NOMO-1 treated with DMSO at 0.1 percent for 48 hours (cell line): Measurements from ENCODE around the gene SAMD13.

ENCODE experiments used
- DNase-seq: peaks from one replicate; lab custom pipeline; 2025; ENCODE audit not compliant: unreplicated experiment; lab: John Stamatoyannopoulos, UW

Gene SAMD13

DNA sequence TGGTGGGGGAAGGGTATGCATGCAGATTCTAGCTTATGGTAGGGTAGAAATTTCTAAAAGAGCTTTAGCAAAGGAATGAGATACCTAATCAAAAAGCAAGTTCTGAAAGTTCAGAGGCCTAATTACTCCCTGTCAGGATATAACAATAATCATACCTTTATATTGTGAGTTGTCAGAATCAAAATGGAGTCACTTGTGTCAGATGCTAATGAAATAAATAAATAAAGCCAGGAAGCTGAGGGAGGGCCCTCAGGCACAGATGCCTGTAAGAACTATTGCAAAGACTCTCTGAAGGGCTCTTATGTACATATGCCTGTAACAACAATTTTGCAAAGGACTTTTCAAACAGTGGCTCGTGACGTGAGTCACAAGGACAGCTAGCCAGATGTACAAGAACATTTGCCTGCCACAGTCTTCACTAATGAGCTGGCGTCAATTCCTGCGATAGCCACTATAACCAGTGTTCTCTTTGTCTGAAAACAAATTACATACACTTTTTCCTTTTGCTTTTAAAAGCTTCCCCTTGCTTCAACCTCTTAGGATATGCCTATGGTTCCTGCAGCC is 69.4 kb downstream of the SAMD13 start:
- no peak for DNase-seq

DNA sequence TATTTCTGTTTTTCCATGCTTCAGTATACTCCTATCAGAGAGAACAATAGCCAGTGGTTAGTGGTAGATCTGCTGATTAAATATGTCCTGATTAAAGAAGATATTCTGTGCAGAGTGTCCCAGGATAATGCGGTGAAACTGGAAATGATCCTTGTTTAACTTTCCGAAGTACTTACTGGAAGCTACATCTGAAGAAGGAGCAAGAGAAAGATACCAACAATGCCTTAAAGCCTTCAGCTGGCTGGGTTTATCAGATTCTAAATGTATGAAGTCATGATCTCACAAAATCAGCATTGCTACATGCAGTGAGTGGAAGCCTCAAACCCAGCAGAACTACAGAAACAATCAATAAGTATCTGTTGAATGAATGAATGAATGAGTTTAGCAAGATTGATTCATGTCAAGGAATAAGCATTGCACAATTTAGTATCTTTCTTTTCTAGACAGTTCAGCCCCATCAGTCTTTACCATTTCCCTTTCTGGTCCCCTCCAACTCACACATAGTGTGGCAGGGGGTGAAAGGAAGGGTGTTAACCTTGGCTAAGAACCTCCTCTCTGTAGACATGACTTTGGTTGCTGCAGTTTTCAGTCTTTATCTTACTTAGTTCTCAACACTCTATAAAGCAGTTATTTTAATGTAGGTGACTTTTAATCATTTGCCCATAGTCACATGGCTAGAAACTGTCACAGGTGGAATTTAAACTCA is 72.1 kb downstream of the SAMD13 start:
- DNase-seq, result no peak

GRCh38 chr1:84374991-84375696 is 73.6 kb downstream of the SAMD13 start:
- no peak for DNase-seq

GRCh38 chr1:84376000-84376910 is 74.7 kb downstream of the SAMD13 start:
- DNase-seq, result no peak

GRCh38 chr1:84377480-84378095 is 76.1 kb downstream of the SAMD13 start:
- no peak for DNase-seq

DNA sequence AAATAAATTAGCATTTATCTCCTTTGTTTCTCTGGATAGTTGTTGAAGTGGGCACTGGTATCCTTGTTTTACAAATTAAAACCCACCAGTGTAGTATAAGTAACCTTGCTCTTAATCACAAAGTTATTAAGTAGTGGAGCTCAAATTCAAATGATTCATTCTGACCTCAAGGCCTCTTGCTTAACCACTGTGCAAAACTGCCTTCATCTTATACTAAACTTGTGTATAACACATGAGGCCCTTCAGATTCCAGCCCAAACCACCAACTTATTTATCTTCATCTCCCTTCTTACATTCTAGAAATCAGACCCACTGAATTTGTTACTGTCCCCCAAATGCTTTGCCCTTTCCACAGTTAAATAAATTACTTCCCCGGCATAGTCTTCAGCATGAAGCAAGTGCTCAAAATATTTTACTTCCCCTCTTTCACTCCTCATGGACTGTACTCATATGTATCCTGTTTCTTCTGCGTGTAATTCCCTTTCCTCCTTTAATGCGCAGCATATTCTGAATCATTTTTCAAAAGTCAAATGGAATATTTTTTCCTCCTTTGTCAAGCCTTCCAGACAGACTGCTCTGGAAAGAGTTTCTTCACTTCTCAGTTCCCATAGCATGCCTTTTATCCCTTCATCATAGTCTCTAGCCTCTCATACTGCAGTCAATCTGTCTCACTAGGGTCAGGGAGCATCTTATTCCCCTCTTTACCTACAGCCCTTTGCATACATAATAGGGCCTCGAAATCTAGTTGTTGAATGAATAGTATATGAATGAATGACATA is 77.8 kb downstream of the SAMD13 start:
- DNase-seq, result peak; percentile 47

- no peak for DNase-seq
Observed at GRCh38 chr1:84379917-84380180, 78.3 kb downstream of the SAMD13 start.

DNA sequence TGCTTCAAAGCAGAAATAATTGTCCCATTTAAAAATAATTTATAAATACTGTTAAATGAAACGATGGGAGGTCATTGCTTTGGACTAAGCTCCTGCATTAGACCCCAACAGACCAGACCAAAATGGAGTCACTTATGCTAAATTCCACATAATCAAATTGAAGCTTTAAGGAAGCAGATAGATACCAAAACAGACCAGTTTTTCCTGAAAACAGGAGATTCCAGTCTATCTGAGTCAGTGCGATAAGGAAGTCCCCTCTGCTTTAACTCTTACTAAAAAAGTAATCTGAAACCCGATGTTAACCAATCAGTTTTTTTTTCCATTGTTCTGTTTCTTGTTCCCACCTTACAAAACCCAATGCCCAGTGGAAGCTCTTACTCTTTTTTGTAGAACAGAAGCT is 80.6 kb downstream of the SAMD13 start:
- no peak for DNase-seq

- DNase-seq, result no peak
Observed at GRCh38 chr1:84385347-84385746, 83.8 kb downstream of the SAMD13 start.

GRCh38 chr1:84386716-84387479 is 85.4 kb downstream of the SAMD13 start:
- no peak for DNase-seq

GRCh38 chr1:84387480-84388163 is 86.1 kb downstream of the SAMD13 start:
- no peak for DNase-seq

- DNase-seq, result peak; percentile 88
Observed at GRCh38 chr1:84390226-84390625, 88.7 kb downstream of the SAMD13 start.

DNA sequence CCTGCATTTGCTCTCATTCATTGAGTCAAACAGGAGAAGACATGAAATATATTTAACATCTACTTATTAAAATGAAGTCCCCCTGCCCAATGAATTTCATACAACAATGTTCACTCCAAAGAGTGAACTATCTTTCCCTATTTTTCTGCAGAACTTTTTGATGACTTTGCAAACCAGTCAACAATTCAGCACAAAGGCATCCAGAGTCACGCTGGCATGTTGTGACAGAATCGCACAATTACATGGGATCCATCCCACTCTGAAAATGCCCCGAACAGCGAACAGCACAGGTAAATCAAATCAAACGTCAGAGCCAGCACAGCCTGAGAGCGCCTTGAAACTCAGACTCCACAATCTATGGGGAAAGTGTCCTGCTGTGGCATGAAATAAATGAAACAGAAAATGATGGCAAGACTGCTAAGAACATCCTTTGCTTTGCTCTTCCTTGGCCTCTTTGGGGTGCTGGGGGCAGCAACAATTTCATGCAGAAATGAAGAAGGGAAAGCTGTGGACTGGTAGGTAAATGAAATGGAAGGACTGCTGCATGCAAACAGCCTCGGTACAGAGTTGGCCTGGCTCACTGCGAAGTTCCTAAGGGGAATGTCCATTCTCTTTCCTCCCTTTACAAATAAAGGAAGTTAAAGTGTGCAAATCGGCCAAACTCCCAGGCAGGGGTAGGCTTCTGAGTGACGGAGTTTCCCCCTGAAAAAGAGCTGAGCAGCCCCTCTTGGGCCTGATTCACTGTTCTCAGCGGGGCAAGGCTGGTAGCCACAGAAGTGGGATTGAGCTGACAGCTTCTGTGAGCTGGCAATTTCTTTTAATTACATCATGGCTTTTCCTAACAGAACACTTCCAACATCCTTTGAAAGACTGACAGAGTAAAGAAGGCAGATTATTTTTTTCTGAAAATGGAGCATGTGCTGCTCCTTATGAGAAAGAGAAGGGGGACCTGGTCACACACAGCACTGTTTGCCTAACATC is 97.0 kb downstream of the SAMD13 start, which contains the start of gene DNASE2B:
Gene DNASE2B, plus strand, starts transcription at position 310 of the 981 bp plus-strand sequence. Its CDS starts 81 bp downstream, at position 391.
- no peak for DNase-seq
